Calu3 (cell line): Measurements from ENCODE around the gene NUDT22. TPM values are rescaled to one million over a fixed set of nuclear protein-coding genes. Genes with fewer than 3 reads are reported as not detected.

Source experiments
- BruUV-seq: library from RNA; stranded (reverse); fragments of 400-500 nt; replicated peaks from 2 replicates; lab custom pipeline; 2021; lab: Mats Ljungman, UMichigan
- CTCF ChIA-PET: fragments of 300-600 bp; sonication (Branson Sonifier 250); formaldehyde crosslinking; loops from one replicate; lab custom pipeline; 2022; ENCODE audit warnings: antibody characterized with exemption; lab: Charles Lee
- DNase-seq: peaks from one replicate; pipeline ENCODE4 v3.0.0; 2022
- H3K27ac Mint-ChIP-seq: one replicate; pipeline ENCODE4 v1.8.0; 2022; ENCODE audit warnings: mixed read lengths; ENCODE audit not compliant: unreplicated experiment
- H3K27me3 Mint-ChIP-seq: one replicate; pipeline ENCODE4 v1.8.0; 2022; ENCODE audit warnings: mixed read lengths; ENCODE audit not compliant: unreplicated experiment
- H3K36me3 Mint-ChIP-seq: one replicate; pipeline ENCODE4 v1.8.0; 2022; ENCODE audit warnings: mild to moderate bottlenecking, moderate library complexity, mixed read lengths; ENCODE audit not compliant: insufficient read depth, unreplicated experiment
- H3K4me1 Mint-ChIP-seq: one replicate; pipeline ENCODE4 v1.8.0; 2022; ENCODE audit warnings: mild to moderate bottlenecking, low read depth, mixed read lengths; ENCODE audit not compliant: unreplicated experiment
- H3K4me3 Mint-ChIP-seq: one replicate; pipeline ENCODE4 v1.8.0; 2022; ENCODE audit warnings: mild to moderate bottlenecking, low read depth, moderate library complexity, mixed read lengths; ENCODE audit not compliant: unreplicated experiment
- H3K9me3 Mint-ChIP-seq: one replicate; pipeline ENCODE4 v1.8.0; 2022; ENCODE audit warnings: low read depth, mixed read lengths; ENCODE audit not compliant: unreplicated experiment
- CTCF ChIP-seq: fragments of 200-600 bp; IDR thresholded peaks from one replicate; pipeline ENCODE4 v1.8.0; 2022; ENCODE audit warnings: antibody characterized with exemption; ENCODE audit not compliant: unreplicated experiment
- intact Hi-C: fragments of 100-400 bp; cut with micrococcal nuclease; formaldehyde crosslinking; loops from one replicate; pipeline ENCODE4 v1.10.0; 2022; ENCODE audit not compliant: unreplicated experiment
- total RNA-seq: library from RNA; stranded (reverse); gene quantifications from 2 replicates; pipeline ENCODE4 v1.2.3, GENCODE V29; 2022

The NUDT22 gene
- total RNA-seq, 1 experiment from 2014 or later = 58.7 TPM

GRCh38 chr11:64198511-64198910 is 27.6 kb upstream of the NUDT22 start:
- no peak for TF ChIP-seq CTCF
- Mint-ChIP-seq H3K4me1 (peaks cover 5% of the 10 kb centered on the region), H3K9me3 (no peaks in the 10 kb centered on the region), H3K27me3 (no peaks in the 10 kb centered on the region), H3K27ac (no peak overlapping the region), H3K4me3 (no peak overlapping the region), H3K36me3 (peaks cover 93% of the 10 kb centered on the region)
- CTCF ChIA-PET = interaction anchor here (0.7 kb wide), 1 partner anchor 27 kb away, joined by 4 read pairs; no protein-coding TSS in a partner anchor
- BruUV-seq = no TSS peak
- intact Hi-C loops = no loop called here
- no peak for DNase-seq

- intact Hi-C loops = no loop called here
- CTCF ChIA-PET = no interaction called here
- BruUV-seq = no TSS peak
- no peak for DNase-seq
- Mint-ChIP-seq H3K36me3 (peaks cover 93% of the 10 kb centered on the region), H3K9me3 (no peaks in the 10 kb centered on the region), H3K4me3 (no peak overlapping the region), H3K27me3 (no peaks in the 10 kb centered on the region), H3K4me1 (peaks cover 9% of the 10 kb centered on the region), H3K27ac (peak overlapping the region; percentile 54)
- TF ChIP-seq CTCF = no peak
Measured at GRCh38 chr11:64201543-64201942, 24.5 kb upstream of the NUDT22 start.

GRCh38 chr11:64202992-64203391 is 23.1 kb upstream of the NUDT22 start:
- intact Hi-C loops = no loop called here
- H3K4me1 Mint-ChIP-seq = peaks cover 9% of the 10 kb centered on the region
- peaks cover 85% of the 10 kb centered on the region for H3K36me3 Mint-ChIP-seq
- H3K4me3 Mint-ChIP-seq = no peak overlapping the region
- DNase-seq = no peak
- BruUV-seq = no TSS peak
- no peaks in the 10 kb centered on the region for H3K27me3 Mint-ChIP-seq
- H3K9me3 Mint-ChIP-seq = no peaks in the 10 kb centered on the region
- CTCF ChIA-PET = no interaction called here
- no peak overlapping the region for H3K27ac Mint-ChIP-seq
- no peak for TF ChIP-seq CTCF

GRCh38 chr11:64203421-64204079 is 22.5 kb upstream of the NUDT22 start:
- CTCF ChIA-PET = interaction anchor here (0.5 to 1.5 kb wide), 3 partner anchors 12 to 37 kb away, joined by 4 to 6 read pairs (median 5); partner anchors contain the start of gene STIP1
- Mint-ChIP-seq H3K36me3 (peaks cover 85% of the 10 kb centered on the region), H3K4me3 (no peak overlapping the region), H3K4me1 (peaks cover 9% of the 10 kb centered on the region), H3K27ac (no peak overlapping the region), H3K27me3 (no peaks in the 10 kb centered on the region), H3K9me3 (no peaks in the 10 kb centered on the region)
- intact Hi-C loops = no loop called here
- BruUV-seq = no TSS peak
- DNase-seq = no peak
- TF ChIP-seq CTCF = no peak
